ENCODE results near the gene MC1R. TPM values are rescaled to one million over a fixed set of nuclear protein-coding genes. Genes with fewer than 3 reads are reported as not detected.
A peak's percentile ranks its signal among the peaks of the same experiment; 100 is the strongest.

Gene MC1R
- total RNA-seq, 1 donor from 2014 or later: 9.2 TPM

- no peak overlapping the region for H3K9ac ChIP-seq (ENCODE audit: low read length)
- Mint-ChIP-seq H3K4me3 (ENCODE audit: unreplicated experiment) (no peak overlapping the region), H3K4me1 (ENCODE audit: low read depth, unreplicated experiment) (peaks cover 2% of the 10 kb centered on the region), H3K36me3 (ENCODE audit: low read depth, unreplicated experiment) (peaks cover 8% of the 10 kb centered on the region), H3K9me3 (ENCODE audit: unreplicated experiment) (no peaks in the 10 kb centered on the region), H3K27ac (ENCODE audit: unreplicated experiment) (no peak overlapping the region), H3K27me3 (ENCODE audit: low read depth, unreplicated experiment) (no peaks in the 10 kb centered on the region)
- no peak overlapping the region for H3K4me2 ChIP-seq (ENCODE audit: low read length)
- peaks cover 35% of the 10 kb centered on the region for H3K79me2 ChIP-seq (ENCODE audit: insufficient read depth, low read length)
- FAIRE-seq (no peak), DNase-seq (ENCODE audit: low read depth) (no peak)
- H4K20me1 ChIP-seq (ENCODE audit: insufficient read depth, low read length): peaks cover 44% of the 10 kb centered on the region
- H3K27ac ChIP-seq (ENCODE audit: low read depth, low read length): no peak overlapping the region
- TF ChIP-seq EZH2 (IDR thresholded peaks at IDR 0.05; ENCODE audit: insufficient read depth, low read length) (no peak), CTCF (IDR thresholded peaks at IDR 0.05; ENCODE audit: insufficient read depth, low read depth, low read length) (no peak)
- H3K27me3 ChIP-seq (ENCODE audit: insufficient read depth, low read length): no peaks in the 10 kb centered on the region
- no peak overlapping the region for H3K4me3 ChIP-seq (ENCODE audit: insufficient read depth, low read depth, low read length)
- no peaks in the 10 kb centered on the region for H3K9me3 ChIP-seq (ENCODE audit: insufficient read depth, low read depth, low read length)
- H3K4me1 ChIP-seq (ENCODE audit: insufficient read depth, low read length): peaks cover 11% of the 10 kb centered on the region
- no peak overlapping the region for H2AFZ ChIP-seq (ENCODE audit: low read depth, low read length)
- no peaks in the 10 kb centered on the region for H3K36me3 ChIP-seq (ENCODE audit: insufficient read depth, low read length)
Observed at GRCh38 chr16:89952049-89952448, 33.4 kb downstream of the MC1R start.

- no peak overlapping the region for H3K4me2 ChIP-seq (ENCODE audit: low read length)
- FAIRE-seq (no peak), DNase-seq (ENCODE audit: low read depth) (no peak)
- TF ChIP-seq CTCF (IDR thresholded peaks at IDR 0.05; ENCODE audit: insufficient read depth, low read depth, low read length) (no peak), EZH2 (IDR thresholded peaks at IDR 0.05; ENCODE audit: insufficient read depth, low read length) (no peak)
- peaks cover 44% of the 10 kb centered on the region for H4K20me1 ChIP-seq (ENCODE audit: insufficient read depth, low read length)
- no peak overlapping the region for H3K27ac ChIP-seq (ENCODE audit: low read depth, low read length)
- no peaks in the 10 kb centered on the region for H3K27me3 Mint-ChIP-seq (ENCODE audit: low read depth, unreplicated experiment)
- no peaks in the 10 kb centered on the region for H3K27me3 ChIP-seq (ENCODE audit: insufficient read depth, low read length)
- no peak overlapping the region for H3K9ac ChIP-seq (ENCODE audit: low read length)
- H3K27ac Mint-ChIP-seq (ENCODE audit: unreplicated experiment): no peak overlapping the region
- peaks cover 2% of the 10 kb centered on the region for H3K4me1 Mint-ChIP-seq (ENCODE audit: low read depth, unreplicated experiment)
- no peaks in the 10 kb centered on the region for H3K9me3 ChIP-seq (ENCODE audit: insufficient read depth, low read depth, low read length)
- peaks cover 8% of the 10 kb centered on the region for H3K36me3 Mint-ChIP-seq (ENCODE audit: low read depth, unreplicated experiment)
- peak overlapping the region; percentile 45 for H3K4me3 Mint-ChIP-seq (ENCODE audit: unreplicated experiment)
- H3K79me2 ChIP-seq (ENCODE audit: insufficient read depth, low read length): peaks cover 35% of the 10 kb centered on the region
- H3K4me3 ChIP-seq (ENCODE audit: insufficient read depth, low read depth, low read length): no peak overlapping the region
- H3K4me1 ChIP-seq (ENCODE audit: insufficient read depth, low read length): peaks cover 11% of the 10 kb centered on the region
- no peaks in the 10 kb centered on the region for H3K36me3 ChIP-seq (ENCODE audit: insufficient read depth, low read length)
- no peaks in the 10 kb centered on the region for H3K9me3 Mint-ChIP-seq (ENCODE audit: unreplicated experiment)
- no peak overlapping the region for H2AFZ ChIP-seq (ENCODE audit: low read depth, low read length)
Observed at GRCh38 chr16:89952551-89952950, 33.9 kb downstream of the MC1R start.

GRCh38 chr16:89953671-89954406 is 35.2 kb downstream of the MC1R start:
- no peak for DNase-seq (ENCODE audit: low read depth)
- Histone ChIP-seq H3K27me3 (ENCODE audit: insufficient read depth, low read length) (no peaks in the 10 kb centered on the region), H3K4me2 (ENCODE audit: low read length) (no peak overlapping the region), H3K9ac (ENCODE audit: low read length) (no peak overlapping the region), H3K9me3 (ENCODE audit: insufficient read depth, low read depth, low read length) (no peaks in the 10 kb centered on the region), H3K27ac (ENCODE audit: low read depth, low read length) (no peak overlapping the region), H3K36me3 (ENCODE audit: insufficient read depth, low read length) (peaks cover 9% of the 10 kb centered on the region), H2AFZ (ENCODE audit: low read depth, low read length) (no peak overlapping the region), H3K79me2 (ENCODE audit: insufficient read depth, low read length) (peaks cover 35% of the 10 kb centered on the region), H3K4me1 (ENCODE audit: insufficient read depth, low read length) (peaks cover 7% of the 10 kb centered on the region), H3K4me3 (ENCODE audit: insufficient read depth, low read depth, low read length) (no peak overlapping the region), H4K20me1 (ENCODE audit: insufficient read depth, low read length) (peaks cover 44% of the 10 kb centered on the region)
- no peak overlapping the region for H3K4me3 Mint-ChIP-seq (ENCODE audit: unreplicated experiment)
- peaks cover 15% of the 10 kb centered on the region for H3K36me3 Mint-ChIP-seq (ENCODE audit: low read depth, unreplicated experiment)
- FAIRE-seq: no peak
- no peak overlapping the region for H3K27ac Mint-ChIP-seq (ENCODE audit: unreplicated experiment)
- H3K9me3 Mint-ChIP-seq (ENCODE audit: unreplicated experiment): no peaks in the 10 kb centered on the region
- H3K27me3 Mint-ChIP-seq (ENCODE audit: low read depth, unreplicated experiment): no peaks in the 10 kb centered on the region
- peaks cover 4% of the 10 kb centered on the region for H3K4me1 Mint-ChIP-seq (ENCODE audit: low read depth, unreplicated experiment)
- TF ChIP-seq CTCF (IDR thresholded peaks at IDR 0.05; ENCODE audit: insufficient read depth, low read depth, low read length) (no peak), EZH2 (IDR thresholded peaks at IDR 0.05; ENCODE audit: insufficient read depth, low read length) (no peak)
